ENCODE results near the gene NHSL1. TPM values are rescaled to one million over a fixed set of nuclear protein-coding genes. Genes with fewer than 3 reads are reported as not detected.

NHSL1 gene
- total RNA-seq, 2 experiments from 2014 or later, result 2.7 to 10.6 TPM

DNA sequence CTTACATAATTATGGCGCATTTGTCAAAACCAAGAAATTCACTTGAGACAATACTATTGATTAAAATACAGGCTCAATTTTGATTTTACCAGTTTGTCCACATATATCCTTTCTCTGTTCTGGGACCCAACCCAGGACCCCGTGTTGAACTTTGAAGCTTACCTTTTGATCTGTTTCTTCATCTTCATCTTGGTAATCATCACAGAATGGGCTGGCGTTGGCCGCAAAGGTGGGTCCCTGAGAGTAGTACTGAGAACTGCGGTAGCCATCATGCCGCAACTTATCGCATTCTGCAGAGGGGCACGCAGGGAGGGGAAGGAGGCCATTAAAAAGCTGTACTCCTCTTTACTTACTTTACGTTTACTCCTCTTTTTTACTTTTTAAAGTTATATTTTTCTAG is 26.1 kb downstream of the NHSL1 start:
- Histone ChIP-seq H3K27ac (ENCODE audit: low read depth, low read length, poor library complexity, severe bottlenecking) (no peak overlapping the region), H3K36me3 (ENCODE audit: insufficient read depth, low read length) (no peaks in the 10 kb centered on the region), H2AFZ (ENCODE audit: low read length) (no peak overlapping the region), H3K9me3 (ENCODE audit: low read length) (no peaks in the 10 kb centered on the region), H3K4me1 (ENCODE audit: insufficient read depth, low read length, poor library complexity, severe bottlenecking) (no peaks in the 10 kb centered on the region), H3K9me2 (ENCODE audit: insufficient read depth, low read length) (no peaks in the 10 kb centered on the region), H3K4me3 (ENCODE audit: low read depth, low read length, poor library complexity, severe bottlenecking) (no peak overlapping the region), H3K79me2 (ENCODE audit: insufficient read depth, low read depth, low read length) (no peaks in the 10 kb centered on the region), H4K20me1 (ENCODE audit: insufficient read depth, low read length) (no peaks in the 10 kb centered on the region), H3K4me2 (ENCODE audit: low read length) (no peak overlapping the region)
- CTCF ChIA-PET (ENCODE audit: unreplicated experiment), result interaction anchor here (1.2 kb wide), 1 partner anchor 24 kb away, joined by 3 read pairs; no protein-coding TSS in a partner anchor
- BruUV-seq (replicated peaks), result no TSS peak
- POLR2A ChIA-PET, result interaction anchor here (0.6 to 0.8 kb wide), 3 partner anchors 9 to 819 kb away, joined by 3 to 4 read pairs (median 3); no protein-coding TSS in a partner anchor
- no peak for TF ChIP-seq EZH2phosphoT487 (IDR thresholded peaks at IDR 0.05; ENCODE audit: borderline replicate concordance, low read depth, low read length)
- no peak for TF ChIP-seq CTCF (conservative IDR thresholded peaks at IDR 0.05; ENCODE audit: low read length)
- no peak for DNase-seq (ENCODE audit: low spot score)
- intact Hi-C loops (cut with micrococcal nuclease; ENCODE audit: unreplicated experiment), result no loop called here

- H3K9me3 ChIP-seq (ENCODE audit: low read length), result no peaks in the 10 kb centered on the region
- no peaks in the 10 kb centered on the region for H3K79me2 ChIP-seq (ENCODE audit: insufficient read depth, low read depth, low read length)
- no peak overlapping the region for H3K4me2 ChIP-seq (ENCODE audit: low read length)
- TF ChIP-seq EZH2phosphoT487 (IDR thresholded peaks at IDR 0.05; ENCODE audit: borderline replicate concordance, low read depth, low read length) (no peak), CTCF (conservative IDR thresholded peaks at IDR 0.05; ENCODE audit: low read length) (no peak)
- ChIA-PET CTCF (ENCODE audit: unreplicated experiment) (no interaction called here), POLR2A (interaction anchor here (1.1 to 2.2 kb wide), 2 partner anchors 10 to 13 kb away, joined by 4 to 7 read pairs; no protein-coding TSS in a partner anchor)
- no peaks in the 10 kb centered on the region for H3K36me3 ChIP-seq (ENCODE audit: insufficient read depth, low read length)
- no peaks in the 10 kb centered on the region for H3K9me2 ChIP-seq (ENCODE audit: insufficient read depth, low read length)
- H3K27ac ChIP-seq (ENCODE audit: low read depth, low read length, poor library complexity, severe bottlenecking), result no peak overlapping the region
- no peak overlapping the region for H3K4me3 ChIP-seq (ENCODE audit: low read depth, low read length, poor library complexity, severe bottlenecking)
- no peak overlapping the region for H2AFZ ChIP-seq (ENCODE audit: low read length)
- no peaks in the 10 kb centered on the region for H4K20me1 ChIP-seq (ENCODE audit: insufficient read depth, low read length)
- no peak for DNase-seq (ENCODE audit: low spot score)
- H3K4me1 ChIP-seq (ENCODE audit: insufficient read depth, low read length, poor library complexity, severe bottlenecking), result no peaks in the 10 kb centered on the region
- BruUV-seq (replicated peaks), result no TSS peak
- intact Hi-C loops (cut with micrococcal nuclease; ENCODE audit: unreplicated experiment), result no loop called here
Observed at GRCh38 chr6:138468320-138469015, 30.8 kb downstream of the NHSL1 start.

GRCh38 chr6:138467901-138468300 is 31.4 kb downstream of the NHSL1 start:
- H3K27ac ChIP-seq (ENCODE audit: low read depth, low read length, poor library complexity, severe bottlenecking), result no peak overlapping the region
- no peak overlapping the region for H2AFZ ChIP-seq (ENCODE audit: low read length)
- ChIA-PET CTCF (ENCODE audit: unreplicated experiment) (no interaction called here), POLR2A (interaction anchor here (0.5 to 1.1 kb wide), 3 partner anchors 9 to 203 kb away, joined by 3 to 7 read pairs (median 3); no protein-coding TSS in a partner anchor)
- BruUV-seq (replicated peaks), result no TSS peak
- H3K79me2 ChIP-seq (ENCODE audit: insufficient read depth, low read depth, low read length), result no peaks in the 10 kb centered on the region
- no peak overlapping the region for H3K4me2 ChIP-seq (ENCODE audit: low read length)
- H3K9me3 ChIP-seq (ENCODE audit: low read length), result no peaks in the 10 kb centered on the region
- H3K9me2 ChIP-seq (ENCODE audit: insufficient read depth, low read length), result no peaks in the 10 kb centered on the region
- TF ChIP-seq CTCF (conservative IDR thresholded peaks at IDR 0.05; ENCODE audit: low read length) (no peak), EZH2phosphoT487 (IDR thresholded peaks at IDR 0.05; ENCODE audit: borderline replicate concordance, low read depth, low read length) (no peak)
- H3K4me3 ChIP-seq (ENCODE audit: low read depth, low read length, poor library complexity, severe bottlenecking), result no peak overlapping the region
- intact Hi-C loops (cut with micrococcal nuclease; ENCODE audit: unreplicated experiment), result no loop called here
- no peaks in the 10 kb centered on the region for H3K4me1 ChIP-seq (ENCODE audit: insufficient read depth, low read length, poor library complexity, severe bottlenecking)
- H3K36me3 ChIP-seq (ENCODE audit: insufficient read depth, low read length), result no peaks in the 10 kb centered on the region
- DNase-seq (ENCODE audit: low spot score), result no peak
- H4K20me1 ChIP-seq (ENCODE audit: insufficient read depth, low read length), result no peaks in the 10 kb centered on the region
